Choroid plexus epithelial cell (primary cell): Measurements from ENCODE around the gene HMCN2.

Experiments used
- DNase-seq: peaks from one replicate; pipeline ENCODE4 v3.0.0-alpha.2; 2010; ENCODE audit warnings: low read depth
- H3K4me3 ChIP-seq: 2 replicates; pipeline ENCODE4 v1.5.1; 2011; ENCODE audit warnings: low read depth, mild to moderate bottlenecking, control low read depth, low read length, moderate library complexity
- TF ChIP-seq, protein P1 (sequence below): conservative IDR thresholded peaks from 2 replicates; pipeline ENCODE4 v1.5.1; 2011; ENCODE audit warnings: low read depth, mild to moderate bottlenecking, control low read depth, inconsistent platforms, low read length, moderate library complexity

HMCN2 gene

GRCh38 chr9:130441031-130441430 is 175.5 kb downstream of the HMCN2 start:
- TF ChIP-seq, protein P1, sequence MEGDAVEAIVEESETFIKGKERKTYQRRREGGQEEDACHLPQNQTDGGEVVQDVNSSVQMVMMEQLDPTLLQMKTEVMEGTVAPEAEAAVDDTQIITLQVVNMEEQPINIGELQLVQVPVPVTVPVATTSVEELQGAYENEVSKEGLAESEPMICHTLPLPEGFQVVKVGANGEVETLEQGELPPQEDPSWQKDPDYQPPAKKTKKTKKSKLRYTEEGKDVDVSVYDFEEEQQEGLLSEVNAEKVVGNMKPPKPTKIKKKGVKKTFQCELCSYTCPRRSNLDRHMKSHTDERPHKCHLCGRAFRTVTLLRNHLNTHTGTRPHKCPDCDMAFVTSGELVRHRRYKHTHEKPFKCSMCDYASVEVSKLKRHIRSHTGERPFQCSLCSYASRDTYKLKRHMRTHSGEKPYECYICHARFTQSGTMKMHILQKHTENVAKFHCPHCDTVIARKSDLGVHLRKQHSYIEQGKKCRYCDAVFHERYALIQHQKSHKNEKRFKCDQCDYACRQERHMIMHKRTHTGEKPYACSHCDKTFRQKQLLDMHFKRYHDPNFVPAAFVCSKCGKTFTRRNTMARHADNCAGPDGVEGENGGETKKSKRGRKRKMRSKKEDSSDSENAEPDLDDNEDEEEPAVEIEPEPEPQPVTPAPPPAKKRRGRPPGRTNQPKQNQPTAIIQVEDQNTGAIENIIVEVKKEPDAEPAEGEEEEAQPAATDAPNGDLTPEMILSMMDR = no peak
- no peak for DNase-seq
- H3K4me3 ChIP-seq = no peak overlapping the region

GRCh38 chr9:130442746-130443455 is 177.3 kb downstream of the HMCN2 start:
- TF ChIP-seq, protein P1 = no peak
- H3K4me3 ChIP-seq = no peak overlapping the region
- no peak for DNase-seq

GRCh38 chr9:130443456-130443801 is 177.9 kb downstream of the HMCN2 start:
- DNase-seq = no peak
- TF ChIP-seq, protein P1 = no peak
- H3K4me3 ChIP-seq = no peak overlapping the region

DNA sequence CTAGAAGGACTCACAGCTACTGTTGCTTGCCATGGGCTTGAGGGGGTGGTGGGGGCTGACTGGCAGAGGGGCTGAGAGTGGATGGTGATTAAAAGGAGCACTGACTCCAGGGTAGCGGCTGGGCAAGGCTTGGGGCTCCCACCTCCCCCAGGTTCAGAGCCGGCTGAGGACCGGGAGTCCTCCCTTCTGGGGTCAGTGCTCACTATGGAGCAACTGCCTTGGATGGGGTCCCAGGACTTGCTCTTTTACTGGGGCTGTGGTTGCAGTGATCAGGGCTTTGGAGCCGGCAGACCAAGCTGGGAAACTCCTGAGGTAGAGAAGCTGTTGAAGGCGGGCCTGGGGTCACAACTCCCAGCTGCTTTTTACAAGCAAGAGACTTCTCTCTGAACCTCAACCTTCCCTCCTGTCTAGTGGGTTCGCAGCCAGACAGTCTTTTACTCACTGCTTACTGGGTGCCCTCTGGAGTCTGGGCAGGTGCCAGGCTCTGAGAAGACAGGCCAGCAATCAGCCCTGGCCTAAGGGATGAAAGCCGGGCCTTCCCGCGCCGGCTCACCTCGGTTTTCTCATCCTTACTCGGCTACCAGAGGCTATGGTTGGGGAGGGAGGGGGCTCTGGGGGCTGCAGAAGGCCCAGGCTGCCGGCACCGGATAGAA is 178.4 kb downstream of the HMCN2 start:
- TF ChIP-seq, protein P1 = no peak
- no peak for DNase-seq
- H3K4me3 ChIP-seq = no peak overlapping the region

- peak within 1 kb of the TSS; percentile 58 for H3K4me3 ChIP-seq
- TF ChIP-seq, protein P1 = no peak
- peak; percentile 37 for DNase-seq
These were observed 179.1 kb downstream of the HMCN2 start, which contains the start of gene ASS1 for GRCh38 chr9:130444565-130445221. Gene ASS1 (plus strand): TSS chr9:130444961. CDS start chr9:130452229, 7,268 bp downstream.

- peak; percentile 76 for DNase-seq
- peak overlapping the region; percentile 58 for H3K4me3 ChIP-seq
These were observed 179.9 kb downstream of the HMCN2 start for GRCh38 chr9:130445268-130445983.

More at GRCh38 chr9:130445268-130445983, 179.9 kb downstream of the HMCN2 start:
- TF ChIP-seq, protein P1 = peak; percentile 12
